Muscle of leg (tissue), 11 donors: ENCODE measurements around the gene RALGAPA2. TPM values are rescaled to one million over a fixed set of nuclear protein-coding genes. Genes with fewer than 3 reads are reported as not detected.

ENCODE experiments used
- DNase-seq: peaks from one replicate; pipeline ENCODE4 v3.0.0; 2013
- H3K27ac ChIP-seq: one replicate; pipeline ENCODE4 v1.5.1; 2013; ENCODE audit warnings: mild to moderate bottlenecking, low read length, control low read depth
- H3K27me3 ChIP-seq: one replicate; pipeline ENCODE4 v1.6.1; 2013; ENCODE audit warnings: low read length; ENCODE audit not compliant: control insufficient read depth, insufficient read depth
- H3K36me3 ChIP-seq: one replicate; pipeline ENCODE4 v1.6.1; 2013; ENCODE audit warnings: low read length; ENCODE audit not compliant: control insufficient read depth, insufficient read depth
- H3K4me1 ChIP-seq: one replicate; pipeline ENCODE4 v1.6.1; 2013; ENCODE audit warnings: low read length; ENCODE audit not compliant: control insufficient read depth, insufficient read depth
- H3K4me3 ChIP-seq: one replicate; pipeline ENCODE4 v1.5.1; 2013; ENCODE audit warnings: low read length, control low read depth
- H3K9me3 ChIP-seq: replicated peaks from 2 replicates; pipeline ENCODE4 v1.6.1; 2013; ENCODE audit warnings: low read depth, low read length; ENCODE audit not compliant: control insufficient read depth
- WGBS: methylation state at CpG from one replicate; pipeline ENCODE4 v1.1.5; 2013; ENCODE audit warnings: missing lambda C conversion rate; ENCODE audit not compliant: insufficient coverage; 5-methylcytosine and 5-hydroxymethylcytosine counted together
- polyA plus RNA-seq, 8 donors: library from polyadenylated mRNA; unstranded; fragments of 120-200 nt; gene quantifications; one replicate each; pipeline versions ENCODE4 v1.2.1 to v1.2.3, GENCODE V29; 2013; ENCODE audit warnings: inconsistent platforms in 1 of 8, low replicate concordance in 1 of 8; ENCODE audit not compliant: insufficient read length in 8 of 8, insufficient read depth in 1 of 8
- total RNA-seq: library from RNA; stranded (reverse); fragments of 120-200 nt; gene quantifications from one replicate; pipeline ENCODE4 v1.2.4, GENCODE V29; 2013

The RALGAPA2 gene
- total and polyA plus RNA-seq, 9 donors = 6.0 to 10.6 (median 8.3) TPM

- peak overlapping the region; percentile 2 for H3K27ac ChIP-seq
- no peak overlapping the region for H3K4me3 ChIP-seq
- DNase-seq = no peak
- no peaks in the 10 kb centered on the region for H3K9me3 ChIP-seq
- no peaks in the 10 kb centered on the region for H3K4me1 ChIP-seq
- H3K27me3 ChIP-seq = no peaks in the 10 kb centered on the region
- 86% methylated on average over 2 of the region's 11 CpGs for WGBS
- no peaks in the 10 kb centered on the region for H3K36me3 ChIP-seq
These were observed 18.8 kb upstream of the RALGAPA2 start for GRCh38 chr20:20731000-20731944.

- 71% methylated on average over 1 of the region's 3 CpGs for WGBS
- Histone ChIP-seq H3K4me1 (no peaks in the 10 kb centered on the region), H3K36me3 (no peaks in the 10 kb centered on the region), H3K9me3 (no peaks in the 10 kb centered on the region), H3K27me3 (no peaks in the 10 kb centered on the region), H3K4me3 (no peak overlapping the region), H3K27ac (no peak overlapping the region)
- DNase-seq = no peak
These were observed 17.1 kb upstream of the RALGAPA2 start for GRCh38 chr20:20729563-20729962.

- no peak for DNase-seq
- H3K4me3 ChIP-seq = no peak overlapping the region
- H3K4me1 ChIP-seq = no peaks in the 10 kb centered on the region
- H3K27me3 ChIP-seq = no peaks in the 10 kb centered on the region
- H3K9me3 ChIP-seq = no peaks in the 10 kb centered on the region
- no peaks in the 10 kb centered on the region for H3K36me3 ChIP-seq
- WGBS = 54% methylated on average over 4 of the region's 4 CpGs
- no peak overlapping the region for H3K27ac ChIP-seq
These were observed 9.0 kb upstream of the RALGAPA2 start for GRCh38 chr20:20721489-20721888.

GRCh38 chr20:20720158-20720557 is 7.7 kb upstream of the RALGAPA2 start:
- Histone ChIP-seq H3K27me3 (no peaks in the 10 kb centered on the region), H3K27ac (no peak overlapping the region), H3K9me3 (no peaks in the 10 kb centered on the region), H3K4me1 (no peaks in the 10 kb centered on the region), H3K4me3 (no peak overlapping the region), H3K36me3 (no peaks in the 10 kb centered on the region)
- no CpG with 5 or more reads among the region's 1 CpG for WGBS
- DNase-seq = no peak

GRCh38 chr20:20719411-20719810 is 7.0 kb upstream of the RALGAPA2 start:
- H3K36me3 ChIP-seq = no peaks in the 10 kb centered on the region
- H3K27ac ChIP-seq = no peak overlapping the region
- DNase-seq = no peak
- H3K27me3 ChIP-seq = no peaks in the 10 kb centered on the region
- no peak overlapping the region for H3K4me3 ChIP-seq
- H3K9me3 ChIP-seq = no peaks in the 10 kb centered on the region
- H3K4me1 ChIP-seq = no peaks in the 10 kb centered on the region

- Histone ChIP-seq H3K27ac (peak overlapping the region; percentile 94), H3K4me3 (peak overlapping the region; percentile 71), H3K9me3 (no peaks in the 10 kb centered on the region), H3K4me1 (peaks cover 13% of the 10 kb centered on the region), H3K36me3 (no peaks in the 10 kb centered on the region), H3K27me3 (no peaks in the 10 kb centered on the region)
- no peak for DNase-seq
- WGBS = 36% methylated on average over 7 of the region's 15 CpGs
These were observed 861 bp upstream of the RALGAPA2 start for GRCh38 chr20:20713244-20713765.

- WGBS = under 1% methylated on average over 33 of the region's 33 CpGs
- peak; percentile 27 for DNase-seq
- H3K4me1 ChIP-seq = peaks cover 13% of the 10 kb centered on the region
These were observed 405 bp downstream of the RALGAPA2 start for GRCh38 chr20:20712004-20712473.

GRCh38 chr20:20711413-20711812 is 1.0 kb downstream of the RALGAPA2 start:
- WGBS = no CpG with 5 or more reads among the region's 3 CpGs
- Histone ChIP-seq H3K4me1 (peaks cover 13% of the 10 kb centered on the region), H3K36me3 (no peaks in the 10 kb centered on the region), H3K27ac (peak overlapping the region; percentile 7), H3K27me3 (no peaks in the 10 kb centered on the region), H3K4me3 (peak overlapping the region; percentile 71), H3K9me3 (no peaks in the 10 kb centered on the region)
- DNase-seq = no peak

More at GRCh38 chr20:20712004-20712473, 405 bp downstream of the RALGAPA2 start:
- Histone ChIP-seq H3K4me3 (peak overlapping the region; percentile 71), H3K9me3 (no peaks in the 10 kb centered on the region), H3K27ac (peak overlapping the region; percentile 81), H3K27me3 (no peaks in the 10 kb centered on the region), H3K36me3 (no peaks in the 10 kb centered on the region)

- Histone ChIP-seq H3K36me3 (no peaks in the 10 kb centered on the region), H3K9me3 (no peaks in the 10 kb centered on the region), H3K27me3 (no peaks in the 10 kb centered on the region), H3K27ac (no peak overlapping the region), H3K4me1 (peaks cover 13% of the 10 kb centered on the region), H3K4me3 (no peak overlapping the region)
- whole genome bisulfite sequencing = 70% methylated on average over 2 of the region's 6 CpGs
- DNase-seq = no peak
These were observed 1.8 kb downstream of the RALGAPA2 start for GRCh38 chr20:20710443-20711315.

GRCh38 chr20:20709887-20710286 is 2.6 kb downstream of the RALGAPA2 start:
- no peaks in the 10 kb centered on the region for H3K36me3 ChIP-seq
- no peak overlapping the region for H3K27ac ChIP-seq
- H3K9me3 ChIP-seq = no peaks in the 10 kb centered on the region
- H3K4me1 ChIP-seq = peaks cover 13% of the 10 kb centered on the region
- DNase-seq = no peak
- no peaks in the 10 kb centered on the region for H3K27me3 ChIP-seq
- H3K4me3 ChIP-seq = no peak overlapping the region
- no CpG with 5 or more reads among the region's 3 CpGs for WGBS
